ENCODE results near the gene PYGL. TPM values are rescaled to one million over a fixed set of nuclear protein-coding genes. Genes with fewer than 3 reads are reported as not detected.

Gene PYGL
- total RNA-seq, 1 experiment from 2014 or later = 75.6 TPM

DNA sequence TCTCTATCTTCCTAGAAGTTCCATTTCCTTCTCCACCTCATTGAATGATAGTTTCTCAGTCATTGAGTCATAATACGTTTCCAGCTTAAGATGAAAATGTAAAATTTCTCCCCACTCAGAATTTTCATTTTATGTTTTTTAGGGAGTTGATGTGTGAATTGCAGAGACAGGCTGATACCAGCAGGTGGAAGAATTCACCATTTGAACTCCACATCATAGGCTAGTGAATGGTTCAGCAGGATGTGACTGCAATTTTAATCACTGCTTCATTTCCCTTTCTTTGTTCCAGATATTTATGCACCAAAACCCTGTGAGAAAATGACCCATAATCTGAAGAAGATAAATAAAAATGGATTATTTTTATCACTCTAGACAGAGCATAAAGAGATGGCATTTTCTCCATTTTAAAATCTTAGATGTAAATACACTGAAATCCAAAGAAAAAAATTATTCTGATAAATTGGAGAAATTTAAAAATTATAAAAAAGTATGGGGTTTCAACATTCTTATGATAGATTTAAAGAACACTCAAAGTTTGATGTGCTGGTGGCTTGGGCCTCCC, 10.6 kb upstream of the PYGL start:
- TF ChIP-seq EZH2 (IDR thresholded peaks at IDR 0.05; ENCODE audit: low read depth) = no peak
- TF ChIP-seq, protein P1, sequence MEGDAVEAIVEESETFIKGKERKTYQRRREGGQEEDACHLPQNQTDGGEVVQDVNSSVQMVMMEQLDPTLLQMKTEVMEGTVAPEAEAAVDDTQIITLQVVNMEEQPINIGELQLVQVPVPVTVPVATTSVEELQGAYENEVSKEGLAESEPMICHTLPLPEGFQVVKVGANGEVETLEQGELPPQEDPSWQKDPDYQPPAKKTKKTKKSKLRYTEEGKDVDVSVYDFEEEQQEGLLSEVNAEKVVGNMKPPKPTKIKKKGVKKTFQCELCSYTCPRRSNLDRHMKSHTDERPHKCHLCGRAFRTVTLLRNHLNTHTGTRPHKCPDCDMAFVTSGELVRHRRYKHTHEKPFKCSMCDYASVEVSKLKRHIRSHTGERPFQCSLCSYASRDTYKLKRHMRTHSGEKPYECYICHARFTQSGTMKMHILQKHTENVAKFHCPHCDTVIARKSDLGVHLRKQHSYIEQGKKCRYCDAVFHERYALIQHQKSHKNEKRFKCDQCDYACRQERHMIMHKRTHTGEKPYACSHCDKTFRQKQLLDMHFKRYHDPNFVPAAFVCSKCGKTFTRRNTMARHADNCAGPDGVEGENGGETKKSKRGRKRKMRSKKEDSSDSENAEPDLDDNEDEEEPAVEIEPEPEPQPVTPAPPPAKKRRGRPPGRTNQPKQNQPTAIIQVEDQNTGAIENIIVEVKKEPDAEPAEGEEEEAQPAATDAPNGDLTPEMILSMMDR (conservative IDR thresholded peaks at IDR 0.05) = peak; percentile 75
- peak overlapping the region; percentile 9; the same call in 1 of the 2 replicates for H3K4me3 ChIP-seq
- H3K4me2 ChIP-seq = peak overlapping the region; percentile 74
- no peaks in the 10 kb centered on the region for H3K9me3 ChIP-seq (ENCODE audit: insufficient read depth, low read depth)
- no peaks in the 10 kb centered on the region for H3K36me3 ChIP-seq (ENCODE audit: low read depth)
- CTCF ChIA-PET = interaction anchor here (1.1 to 1.4 kb wide), 2 partner anchors 11 to 141 kb away, joined by 3 to 4 read pairs; partner anchors contain the start of gene PYGL
- BruUV-seq (replicated peaks) = TSS peak; percentile 76
- peaks cover 19% of the 10 kb centered on the region for H3F3A ChIP-seq (ENCODE audit: insufficient read depth, low read depth)
- intact Hi-C loops (cut with micrococcal nuclease; ENCODE audit: unreplicated experiment) = loop anchor here (1.0 to 10.0 kb wide), 4 partner anchors 142 to 826 kb away; partner anchors contain the start of gene TRIM9
- H4K20me1 ChIP-seq (ENCODE audit: insufficient read depth) = no peaks in the 10 kb centered on the region
- H2AFZ ChIP-seq = no peak overlapping the region
- POLR2A ChIA-PET (ENCODE audit: unreplicated experiment) = interaction anchor here (0.7 kb wide), 3 partner anchors 12 to 952 kb away, joined by 3 to 5 read pairs (median 4); partner anchors contain the start of gene TRIM9
- DNase-seq = peak; percentile 12 to 52
- peaks cover 31% of the 10 kb centered on the region for H3K4me1 ChIP-seq (replicated peaks; ENCODE audit: insufficient read depth)
- H3K79me2 ChIP-seq (ENCODE audit: low read depth) = no peaks in the 10 kb centered on the region
- no peaks in the 10 kb centered on the region for H3K9me2 ChIP-seq (ENCODE audit: insufficient read depth)
- H3K27me3 ChIP-seq (ENCODE audit: insufficient read depth, low read depth) = no peaks in the 10 kb centered on the region
- peak overlapping the region; percentile 84 for H3K27ac ChIP-seq

DNA sequence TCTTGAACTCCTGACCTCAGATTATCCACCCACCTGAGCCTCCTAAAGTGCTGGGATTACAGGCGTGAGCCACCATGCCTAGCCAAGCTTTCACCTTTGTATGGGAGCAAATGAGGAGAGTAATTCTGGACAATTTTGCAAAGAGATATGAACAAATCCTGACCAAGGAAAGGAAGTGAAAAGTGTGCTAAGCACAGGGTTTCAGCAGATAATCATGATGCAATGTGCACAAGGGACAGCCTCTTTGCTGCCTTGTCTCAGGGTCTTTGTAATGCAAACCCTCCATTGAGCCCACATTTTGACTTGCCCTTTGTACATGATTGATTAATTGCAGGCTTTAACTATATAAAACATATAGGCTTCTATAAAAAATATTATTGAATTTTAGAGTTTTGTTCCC, 9.2 kb upstream of the PYGL start:
- Histone ChIP-seq H3K9me3 (ENCODE audit: insufficient read depth, low read depth) (no peaks in the 10 kb centered on the region), H3K79me2 (ENCODE audit: low read depth) (no peaks in the 10 kb centered on the region), H3K36me3 (ENCODE audit: low read depth) (no peaks in the 10 kb centered on the region), H3K9me2 (ENCODE audit: insufficient read depth) (no peaks in the 10 kb centered on the region), H3K4me2 (no peak overlapping the region), H3K4me3 (no peak overlapping the region), H3K27ac (no peak overlapping the region), H4K20me1 (ENCODE audit: insufficient read depth) (no peaks in the 10 kb centered on the region), H2AFZ (no peak overlapping the region), H3K4me1 (replicated peaks; ENCODE audit: insufficient read depth) (peaks cover 31% of the 10 kb centered on the region), H3K27me3 (ENCODE audit: insufficient read depth, low read depth) (no peaks in the 10 kb centered on the region), H3F3A (ENCODE audit: insufficient read depth, low read depth) (peaks cover 19% of the 10 kb centered on the region)
- DNase-seq = no peak
- POLR2A ChIA-PET (ENCODE audit: unreplicated experiment) = no interaction called here
- intact Hi-C loops (cut with micrococcal nuclease; ENCODE audit: unreplicated experiment) = loop anchor here (10.0 kb wide), 1 partner anchor 201 kb away; no protein-coding TSS in a partner anchor
- TF ChIP-seq, protein P1 (conservative IDR thresholded peaks at IDR 0.05) = no peak
- no peak for TF ChIP-seq EZH2 (IDR thresholded peaks at IDR 0.05; ENCODE audit: low read depth)
- CTCF ChIA-PET = interaction anchor here (0.6 to 1.1 kb wide), 2 partner anchors 142 to 1323 kb away, joined by 3 to 5 read pairs; no protein-coding TSS in a partner anchor
- BruUV-seq (replicated peaks) = no TSS peak

DNA sequence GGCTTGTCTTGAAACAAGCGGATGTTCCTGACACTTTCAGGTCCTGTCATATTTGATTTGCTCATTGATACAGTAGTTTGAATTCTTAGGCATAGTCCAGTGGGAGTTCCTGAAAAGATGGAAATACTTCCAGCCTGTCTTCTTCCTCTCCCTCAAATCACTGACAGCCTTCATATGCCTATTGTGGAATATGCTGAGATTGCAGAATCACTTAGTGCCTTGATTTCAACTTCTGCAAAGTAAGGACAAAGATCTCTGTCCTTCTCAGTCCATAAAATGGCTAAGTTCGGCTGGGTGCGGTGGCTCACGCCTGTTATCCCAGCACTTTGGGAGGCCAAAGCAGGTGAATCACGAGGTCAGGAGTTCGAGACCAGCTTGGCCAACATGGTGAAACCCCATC, 6.7 kb upstream of the PYGL start:
- Histone ChIP-seq H3K9me2 (ENCODE audit: insufficient read depth) (no peaks in the 10 kb centered on the region), H3K79me2 (ENCODE audit: low read depth) (no peaks in the 10 kb centered on the region), H4K20me1 (ENCODE audit: insufficient read depth) (no peaks in the 10 kb centered on the region), H3K4me3 (no peak overlapping the region), H3F3A (ENCODE audit: insufficient read depth, low read depth) (peaks cover 19% of the 10 kb centered on the region), H3K27me3 (ENCODE audit: insufficient read depth, low read depth) (no peaks in the 10 kb centered on the region), H3K27ac (no peak overlapping the region), H3K36me3 (ENCODE audit: low read depth) (no peaks in the 10 kb centered on the region), H2AFZ (no peak overlapping the region), H3K4me2 (no peak overlapping the region), H3K4me1 (replicated peaks; ENCODE audit: insufficient read depth) (peaks cover 27% of the 10 kb centered on the region), H3K9me3 (ENCODE audit: insufficient read depth, low read depth) (no peaks in the 10 kb centered on the region)
- CTCF ChIA-PET = no interaction called here
- POLR2A ChIA-PET (ENCODE audit: unreplicated experiment) = no interaction called here
- no TSS peak for BruUV-seq (replicated peaks)
- intact Hi-C loops (cut with micrococcal nuclease; ENCODE audit: unreplicated experiment) = loop anchor here (10.0 kb wide), 1 partner anchor 204 kb away; no protein-coding TSS in a partner anchor
- DNase-seq = no peak
- TF ChIP-seq, protein P1 (conservative IDR thresholded peaks at IDR 0.05) = no peak
- TF ChIP-seq EZH2 (IDR thresholded peaks at IDR 0.05; ENCODE audit: low read depth) = no peak

Data from PC-9 (cell line).